NCI-H1105 treated with DMSO at 0.1 percent for 48 hours (cell line): ENCODE measurements around the gene MLXIPL.
A peak's percentile ranks its signal among the peaks of the same experiment; 100 is the strongest.
"Not testable (repeated sequence)": the region's sequence is repeated elsewhere in the genome, so short reads cannot be mapped to it uniquely, and the experiment has no call there.

Source experiments
- DNase-seq: peaks from one replicate; lab custom pipeline; 2025; lab: John Stamatoyannopoulos, UW

The MLXIPL gene

DNA sequence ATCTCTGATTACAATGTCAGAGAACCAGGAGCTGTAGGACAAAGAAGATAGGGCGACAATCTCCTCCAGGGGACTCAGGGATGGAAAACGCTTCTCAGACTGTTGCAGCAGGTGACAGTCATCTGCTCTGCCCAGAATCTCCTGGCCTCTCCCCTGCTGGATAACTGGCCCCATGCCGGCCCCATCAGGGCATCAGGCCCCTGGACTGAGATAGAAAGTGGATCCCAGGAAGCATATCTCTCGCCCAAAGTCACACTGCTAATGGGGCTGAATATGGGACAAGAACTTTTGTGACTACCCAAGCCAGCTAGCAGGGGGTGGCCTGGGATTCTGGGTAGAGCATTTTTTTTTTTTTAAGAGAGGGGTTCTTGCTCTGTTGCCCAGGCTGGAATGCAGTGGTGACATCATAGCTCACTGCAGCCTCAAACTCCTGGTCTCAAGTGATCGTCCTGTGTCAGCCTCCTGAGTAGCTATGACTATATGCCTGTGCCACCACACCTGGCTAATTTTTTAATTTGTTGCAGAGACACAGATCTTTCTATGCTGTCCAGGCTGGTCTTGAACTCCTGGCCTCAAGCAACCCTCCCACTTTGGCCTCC, 20.5 kb upstream of the MLXIPL start:
- DNase-seq = no peak

DNA sequence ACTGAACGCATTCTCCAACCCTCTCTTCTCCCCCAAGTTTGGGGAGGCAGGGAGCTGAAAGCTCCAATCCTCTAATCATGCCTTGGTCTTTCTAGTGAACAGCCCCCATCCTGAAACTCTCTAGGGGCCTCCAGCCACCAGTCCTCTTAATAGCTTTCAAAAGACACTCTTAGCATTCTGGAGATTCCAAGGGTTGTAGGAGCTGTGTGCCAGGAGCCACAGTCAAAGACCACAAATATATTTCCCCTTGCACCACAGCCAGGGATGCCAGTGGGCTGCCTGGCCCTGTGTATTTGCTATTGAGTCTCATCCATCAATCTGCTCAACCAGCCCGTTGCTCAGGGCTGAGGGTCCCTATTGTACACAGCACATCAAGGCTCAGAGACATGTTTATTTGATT, 18.5 kb upstream of the MLXIPL start:
- DNase-seq = no peak

- DNase-seq = no peak
Observed at GRCh38 chr7:73638911-73639310, 14.6 kb upstream of the MLXIPL start.

DNA sequence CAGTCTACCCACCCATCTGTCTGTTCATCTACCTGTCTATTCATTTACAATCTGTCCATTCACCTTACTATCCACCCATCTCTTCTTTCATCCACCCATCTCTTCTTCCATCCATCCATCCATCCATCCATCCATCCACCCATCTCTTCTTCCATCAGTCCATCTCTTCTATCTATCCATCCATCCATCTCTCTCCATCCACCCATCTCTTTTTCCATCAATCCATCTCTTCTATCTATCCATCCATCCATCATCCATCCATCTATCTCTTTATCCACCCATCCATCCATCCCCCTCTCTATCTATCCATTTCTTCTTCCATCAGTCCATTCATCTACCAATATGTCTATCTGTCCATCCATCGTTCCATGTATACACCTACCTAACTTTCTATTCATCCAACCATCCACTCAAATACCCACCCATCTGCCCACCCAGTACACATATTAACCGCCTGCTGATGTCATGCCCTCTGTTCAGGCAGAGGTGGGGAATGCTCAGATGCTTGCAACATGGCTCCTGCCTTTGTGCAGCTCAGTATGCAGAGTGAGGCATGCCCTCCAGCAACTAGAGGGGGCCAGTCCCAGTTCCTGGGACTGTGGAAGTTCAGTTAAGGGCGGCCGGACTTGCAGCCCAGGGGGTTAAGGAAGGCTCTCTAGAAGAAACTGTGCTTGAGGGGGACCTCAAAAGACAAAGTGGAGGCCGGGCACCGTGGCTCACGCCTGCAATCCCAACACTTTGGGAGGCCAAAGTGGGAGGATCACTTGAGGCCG, 11.3 kb upstream of the MLXIPL start:
- no peak for DNase-seq

- no peak for DNase-seq
Observed at GRCh38 chr7:73633844-73634243, 9.5 kb upstream of the MLXIPL start.

DNA sequence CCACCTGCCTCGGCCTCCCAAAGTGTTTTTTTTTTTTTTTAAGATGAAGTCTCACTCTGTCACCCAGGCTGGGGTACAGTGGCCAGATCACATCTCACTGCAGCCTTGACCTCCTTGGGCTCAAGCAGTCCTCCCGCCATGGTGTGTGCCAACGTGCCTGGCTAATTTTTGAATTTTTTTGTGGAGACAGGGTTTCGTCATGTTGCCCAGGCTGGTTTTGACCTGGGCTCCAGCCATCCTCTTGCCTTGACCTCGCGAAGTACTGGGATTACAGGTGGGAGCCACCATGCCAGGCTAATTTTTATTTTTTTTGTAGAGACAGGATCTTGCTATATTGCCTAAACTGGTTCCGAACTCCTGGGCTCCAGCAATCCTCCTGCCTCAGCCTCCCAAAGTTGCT, 9.0 kb upstream of the MLXIPL start:
- no peak for DNase-seq

DNA sequence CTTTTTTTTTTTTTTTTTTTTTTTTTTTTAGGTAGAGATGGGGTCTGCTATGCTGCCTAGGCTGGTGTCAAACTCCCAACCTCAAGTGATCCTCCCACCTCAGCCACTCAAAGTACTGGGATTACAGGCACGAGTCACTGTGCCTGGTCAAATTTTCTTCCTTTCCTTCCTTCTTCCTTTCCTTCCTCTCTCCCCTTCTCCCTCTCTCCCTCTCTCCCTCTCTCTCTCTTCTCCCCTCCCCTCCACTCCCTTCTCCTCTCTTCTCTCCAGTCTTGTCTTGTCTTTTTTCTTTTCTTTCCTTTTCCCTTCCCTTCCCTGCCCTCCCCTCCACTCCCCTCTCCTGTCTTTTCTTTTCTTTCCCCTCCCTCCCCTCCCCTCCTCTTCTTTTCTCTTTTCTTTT, 7.2 kb upstream of the MLXIPL start:
- DNase-seq = no peak

- DNase-seq = no peak
Observed at GRCh38 chr7:73628504-73628903, 4.2 kb upstream of the MLXIPL start.

GRCh38 chr7:73626814-73627213, 2.5 kb upstream of the MLXIPL start:
- DNase-seq = no peak

DNA sequence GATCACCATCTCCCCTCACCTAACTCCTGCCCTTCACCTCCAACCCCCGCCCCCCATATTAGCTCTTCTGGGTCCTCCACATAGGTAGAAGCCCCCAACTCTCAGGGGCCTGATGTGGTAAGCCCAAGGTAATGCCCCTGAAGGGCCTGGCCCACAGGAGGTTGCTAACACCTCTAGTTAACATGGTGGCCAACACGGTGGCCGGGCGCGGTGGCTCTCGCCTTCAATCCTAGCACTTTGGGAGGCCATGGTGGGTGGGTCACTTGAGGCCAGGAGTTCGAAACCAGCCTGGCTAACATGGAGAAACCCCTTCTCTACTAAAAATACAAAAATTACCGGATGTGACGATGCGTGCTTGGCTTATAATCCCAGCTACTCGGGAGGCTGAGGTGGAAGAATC, 954 bp upstream of the MLXIPL start:
- no peak for DNase-seq

DNA sequence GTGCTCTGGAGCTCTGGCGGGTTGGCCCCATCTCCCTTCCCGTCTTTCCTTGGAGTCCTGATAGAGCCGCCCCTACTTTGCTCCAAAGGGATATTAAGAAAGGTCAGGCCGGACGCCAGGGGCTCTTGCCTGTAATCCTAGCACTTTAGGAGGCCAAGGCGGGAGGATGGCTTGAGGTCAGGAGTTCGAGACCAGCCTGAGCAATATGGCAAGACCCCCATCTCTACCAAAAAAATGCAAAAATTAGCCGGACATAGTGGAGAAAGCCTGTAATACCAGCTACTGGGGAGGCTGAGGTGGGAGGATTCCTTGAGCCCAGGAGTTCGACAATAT, 313 bp upstream of the MLXIPL start:
- no peak for DNase-seq

DNA sequence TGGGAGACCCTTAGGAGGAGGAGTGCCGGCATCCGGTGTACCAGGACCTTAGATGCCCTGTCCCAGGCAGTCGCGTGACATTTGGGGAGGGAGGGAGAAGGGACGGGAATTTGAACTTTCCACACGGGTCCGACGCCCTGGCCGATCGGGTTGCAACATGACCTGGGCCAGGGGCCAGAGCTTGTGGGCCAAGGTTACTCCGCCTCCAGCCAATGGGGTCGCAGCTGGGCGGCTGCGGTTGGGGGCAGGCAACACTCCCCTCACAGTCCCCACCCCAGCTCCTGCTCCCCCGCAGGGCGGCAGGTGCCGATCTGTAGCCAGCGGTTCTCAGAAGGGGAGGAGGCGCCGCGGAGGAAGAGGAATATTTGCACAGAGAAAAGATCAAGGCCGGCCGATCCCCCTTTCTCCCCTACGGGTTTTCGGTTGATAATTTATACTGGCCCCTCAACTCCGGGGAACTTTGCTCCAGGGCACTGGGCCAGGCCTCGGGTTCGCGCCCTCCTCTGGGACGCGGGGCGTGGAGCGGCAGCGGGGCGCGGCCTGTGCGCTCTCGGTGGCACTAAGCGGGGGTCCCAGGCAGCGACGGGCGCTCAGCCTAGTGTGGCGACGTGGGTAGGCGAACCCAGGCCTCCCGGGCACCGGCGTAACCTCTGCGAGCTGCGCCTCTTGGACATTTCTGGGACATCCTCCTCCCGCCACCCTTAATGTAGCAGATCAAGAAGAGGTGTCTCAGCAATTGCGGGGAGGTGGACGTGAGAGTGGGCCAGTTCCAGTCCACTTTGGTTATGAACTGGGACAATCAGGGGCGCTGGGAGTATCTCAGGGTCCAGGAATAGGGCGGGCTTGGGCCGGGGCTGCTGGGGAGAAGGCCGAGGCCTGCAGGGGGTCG, 1.2 kb downstream of the MLXIPL start:
- DNase-seq = peak; percentile 40

- no peak for DNase-seq
Observed at GRCh38 chr7:73622527-73622908, 1.8 kb downstream of the MLXIPL start.

- no peak for DNase-seq
Observed at GRCh38 chr7:73621168-73622063, 2.9 kb downstream of the MLXIPL start.

- DNase-seq = not testable (repeated sequence)
Observed at GRCh38 chr7:73619394-73619793, 4.9 kb downstream of the MLXIPL start.

- DNase-seq = no peak
Observed at GRCh38 chr7:73618538-73618937, 5.8 kb downstream of the MLXIPL start.

DNA sequence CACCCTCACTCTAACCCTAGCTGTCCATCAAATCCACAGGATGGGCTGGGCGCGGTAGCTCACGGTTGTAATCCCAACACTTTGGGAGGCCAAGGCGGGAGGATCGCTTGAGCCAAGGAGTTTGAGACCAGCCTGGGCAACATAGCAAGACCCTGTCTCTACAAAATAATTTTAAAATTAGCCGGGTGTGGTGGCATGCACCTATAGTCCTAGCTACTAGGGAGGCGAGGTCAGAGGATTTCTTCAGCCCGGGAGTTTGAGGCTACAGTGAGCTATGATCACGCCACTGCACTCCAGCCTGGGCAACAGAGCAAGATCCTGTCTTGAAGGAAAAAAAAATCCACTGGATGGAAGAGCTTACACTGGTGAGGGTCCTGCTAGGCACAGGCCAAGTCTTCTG, 6.8 kb downstream of the MLXIPL start:
- DNase-seq = not testable (repeated sequence)

- DNase-seq = no peak
Observed at GRCh38 chr7:73615886-73616285, 8.4 kb downstream of the MLXIPL start.

- DNase-seq = not testable (repeated sequence)
Observed at GRCh38 chr7:73614937-73615336, 9.4 kb downstream of the MLXIPL start.

DNA sequence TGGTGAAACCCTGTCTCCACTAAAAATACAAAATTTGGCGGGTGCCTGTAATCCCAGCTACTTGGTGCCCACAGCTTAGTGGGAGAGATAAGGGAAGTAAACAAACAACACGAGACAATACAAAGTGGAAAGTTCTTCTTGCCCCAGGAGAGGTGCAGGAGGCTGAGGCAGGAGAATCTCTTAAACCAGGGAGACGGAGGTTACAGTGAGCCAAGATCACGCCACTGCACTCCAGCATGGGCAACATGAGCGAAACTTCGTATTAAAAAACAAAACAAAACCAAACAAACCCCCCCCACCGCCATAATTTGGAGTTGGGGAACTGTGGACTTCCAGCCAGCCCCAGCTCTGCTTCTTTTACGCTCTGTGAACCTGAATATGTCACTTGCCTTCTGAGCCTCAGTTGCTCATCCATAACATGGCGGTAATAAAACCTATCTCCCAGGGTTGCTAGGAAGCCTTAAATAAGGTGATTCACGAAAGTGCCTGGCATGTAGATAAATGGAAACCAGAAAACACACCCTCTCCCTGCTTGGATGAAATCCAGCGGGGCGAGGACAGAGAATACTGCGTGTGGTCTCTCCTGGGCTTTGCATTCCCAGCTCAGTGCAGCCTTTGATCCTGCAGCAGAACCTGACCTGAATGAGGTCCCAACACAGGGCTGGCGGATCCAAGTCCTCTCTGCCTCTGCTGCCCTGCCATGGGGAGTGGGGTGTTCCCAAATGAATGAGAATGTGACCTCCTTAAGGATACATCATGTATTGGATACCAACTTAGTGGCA, 10.2 kb downstream of the MLXIPL start:
- DNase-seq = no peak

GRCh38 chr7:73612598-73613269, 11.6 kb downstream of the MLXIPL start:
- no peak for DNase-seq
